ENCODE measurements around the gene IGFLR1.
"Not testable (repeated sequence)": the region's sequence is repeated elsewhere in the genome, so short reads cannot be mapped to it uniquely, and the experiment has no call there.

IGFLR1 gene

GRCh38 chr19:35739275-35740107, 2.8 kb downstream of the IGFLR1 start:
- no peak for DNase-seq (ENCODE audit: low spot score)

DNA sequence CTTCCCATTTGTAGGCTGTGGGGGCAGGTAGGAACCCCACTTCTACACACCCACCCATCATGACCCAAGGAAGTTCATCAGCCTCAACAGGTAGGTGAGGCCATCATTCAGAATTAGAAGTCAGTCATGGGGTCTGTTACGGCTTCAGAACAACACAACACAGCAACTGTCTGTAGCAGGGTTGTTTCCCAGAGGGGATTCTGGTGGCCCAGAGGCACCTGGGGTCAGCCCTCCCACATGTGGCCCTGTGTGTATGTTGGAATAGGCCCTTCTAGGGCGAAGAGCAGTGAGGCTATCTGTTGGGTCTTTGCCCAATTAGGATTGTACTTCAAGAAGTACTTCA, 3.4 kb downstream of the IGFLR1 start:
- DNase-seq (ENCODE audit: low spot score), result no peak

GRCh38 chr19:35738021-35738886, 4.0 kb downstream of the IGFLR1 start:
- no peak for DNase-seq (ENCODE audit: low spot score)

DNA sequence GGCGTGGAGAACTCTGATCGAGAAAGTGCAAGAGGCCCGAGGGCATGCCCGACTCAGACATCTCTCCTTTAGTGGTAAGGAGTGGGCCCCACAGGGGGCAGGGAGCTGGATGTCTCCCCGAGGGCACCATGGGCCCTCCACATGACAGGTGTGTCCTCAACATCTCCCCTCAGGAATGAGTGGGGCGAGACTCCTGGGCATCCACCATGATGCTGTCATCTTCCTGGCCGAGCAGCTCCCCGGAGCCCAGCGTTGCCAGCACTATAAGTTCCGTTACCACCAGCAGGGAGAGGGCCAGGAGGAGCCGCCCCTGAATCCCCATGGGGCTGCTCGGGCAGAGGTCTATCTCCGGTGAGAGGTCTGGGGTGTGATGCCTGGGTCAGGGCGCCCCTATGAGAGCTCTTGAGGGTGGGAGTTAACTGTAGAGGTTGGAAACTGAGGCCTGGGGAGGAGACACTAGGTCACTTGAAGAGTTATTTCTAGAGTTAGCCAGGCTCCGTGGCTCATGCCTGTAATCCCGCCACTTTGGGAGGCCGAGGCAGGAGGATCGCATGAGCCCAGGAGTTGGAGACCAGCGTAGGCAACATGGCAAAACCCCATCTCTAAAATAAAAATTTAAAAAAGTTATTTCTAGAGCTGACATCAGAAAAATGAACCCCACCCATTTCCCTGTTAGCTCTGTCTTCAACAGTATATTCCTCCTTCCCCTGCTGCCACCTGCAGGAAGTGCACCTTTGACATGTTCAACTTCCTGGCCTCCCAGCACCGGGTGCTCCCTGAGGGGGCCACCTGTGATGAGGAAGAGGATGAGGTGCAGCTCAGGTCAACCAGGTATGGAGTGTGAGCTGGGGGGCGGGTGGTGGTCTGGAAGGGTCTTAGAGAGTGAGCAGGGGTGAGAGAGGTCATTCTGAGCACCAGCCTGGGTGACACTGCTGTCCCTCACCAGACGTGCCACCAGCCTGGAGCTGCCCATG, 5.1 kb downstream of the IGFLR1 start:
- DNase-seq (ENCODE audit: low spot score), result no peak

GRCh38 chr19:35734889-35735288, 7.4 kb downstream of the IGFLR1 start:
- DNase-seq (ENCODE audit: low spot score), result no peak

DNA sequence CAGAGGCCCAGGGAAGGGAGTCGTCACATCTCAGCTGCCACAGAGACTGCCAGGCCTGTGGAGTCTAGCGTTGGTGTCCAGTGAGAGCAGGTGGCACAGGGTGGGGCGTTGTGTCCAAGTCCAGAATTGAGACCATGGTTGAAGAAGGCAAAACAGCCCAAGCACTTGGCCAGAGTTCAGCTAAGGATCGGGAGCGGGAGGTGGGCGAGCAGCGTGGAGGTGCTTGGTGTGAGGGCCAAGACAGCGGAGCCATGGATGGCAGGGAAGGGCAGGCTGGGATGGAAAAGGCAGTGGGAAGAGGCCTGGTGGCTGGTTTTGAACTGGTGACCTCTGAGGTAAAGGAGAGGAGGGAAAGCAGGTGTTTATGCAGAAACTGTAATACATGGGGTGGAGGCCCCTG, 8.0 kb downstream of the IGFLR1 start:
- no peak for DNase-seq (ENCODE audit: low spot score)

DNA sequence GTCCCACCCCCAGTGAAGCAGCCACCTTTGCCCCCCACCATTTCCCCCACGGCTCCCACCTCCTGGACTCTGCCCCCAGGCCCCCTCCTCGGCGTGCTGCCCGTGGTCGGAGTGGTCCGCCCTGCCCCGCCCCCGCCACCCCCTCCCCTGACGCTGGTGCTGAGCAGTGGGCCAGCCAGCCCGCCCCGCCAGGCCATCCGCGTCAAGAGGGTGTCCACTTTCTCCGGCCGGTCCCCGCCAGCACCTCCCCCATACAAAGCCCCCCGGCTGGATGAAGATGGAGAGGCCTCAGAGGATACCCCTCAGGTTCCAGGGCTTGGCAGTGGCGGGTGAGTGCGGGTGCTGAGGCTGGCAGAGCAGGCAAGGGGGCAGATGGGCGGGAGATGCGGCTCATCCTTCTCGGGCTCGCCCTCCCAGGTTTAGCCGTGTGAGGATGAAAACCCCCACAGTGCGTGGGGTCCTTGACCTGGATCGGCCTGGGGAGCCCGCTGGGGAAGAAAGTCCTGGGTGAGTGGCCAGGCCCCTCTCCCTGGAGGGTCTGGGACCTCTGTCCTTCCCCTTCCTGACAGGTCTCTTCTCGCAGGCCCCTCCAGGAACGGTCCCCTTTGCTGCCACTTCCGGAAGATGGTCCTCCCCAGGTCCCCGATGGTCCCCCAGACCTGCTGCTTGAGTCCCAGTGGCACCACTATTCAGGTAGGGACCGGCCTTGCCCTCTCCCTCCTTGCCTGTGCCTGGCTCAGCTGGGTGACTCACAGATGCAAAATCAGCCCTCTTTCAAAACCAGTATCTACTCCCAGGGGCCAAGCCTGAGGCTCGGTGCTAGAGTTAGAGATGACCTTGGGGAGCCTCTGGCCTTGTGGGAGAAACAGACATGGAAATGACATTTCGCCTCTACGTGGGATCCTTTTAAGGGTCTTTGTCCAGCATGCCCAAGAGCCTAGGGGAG, 8.8 kb downstream of the IGFLR1 start:
- no peak for DNase-seq (ENCODE audit: low spot score)

GRCh38 chr19:35732540-35733179, 9.6 kb downstream of the IGFLR1 start:
- no peak for DNase-seq (ENCODE audit: low spot score)

DNA sequence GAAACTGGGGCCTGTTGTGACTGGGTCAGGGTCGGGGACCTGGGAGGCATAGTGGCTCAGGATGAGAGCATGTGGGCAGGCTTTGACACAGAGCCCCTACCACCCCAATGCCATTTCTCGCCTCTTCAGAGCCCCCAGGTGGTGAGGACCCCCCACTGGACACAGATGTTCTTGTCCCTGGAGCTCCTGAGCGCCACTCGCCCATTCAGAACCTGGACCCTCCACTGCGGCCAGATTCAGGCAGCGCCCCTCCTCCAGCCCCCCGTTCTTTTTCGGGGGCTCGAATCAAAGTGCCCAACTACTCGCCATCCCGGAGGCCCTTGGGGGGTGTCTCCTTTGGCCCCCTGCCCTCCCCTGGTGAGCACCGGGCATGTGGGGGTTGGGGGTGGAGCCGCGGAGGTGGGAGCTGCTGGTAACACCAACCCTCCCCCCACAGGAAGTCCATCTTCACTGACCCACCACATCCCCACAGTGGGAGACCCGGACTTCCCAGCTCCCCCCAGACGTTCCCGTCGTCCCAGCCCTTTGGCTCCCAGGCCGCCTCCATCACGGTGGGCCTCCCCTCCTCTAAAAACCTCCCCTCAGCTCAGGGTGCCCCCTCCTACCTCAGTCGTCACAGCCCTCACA, 10.4 kb downstream of the IGFLR1 start:
- DNase-seq (ENCODE audit: low spot score), result no peak

- no peak for DNase-seq (ENCODE audit: low spot score)
Measured at GRCh38 chr19:35731353-35731752, 10.9 kb downstream of the IGFLR1 start.

GRCh38 chr19:35730326-35730725, 11.9 kb downstream of the IGFLR1 start:
- no peak for DNase-seq (ENCODE audit: low spot score)

DNA sequence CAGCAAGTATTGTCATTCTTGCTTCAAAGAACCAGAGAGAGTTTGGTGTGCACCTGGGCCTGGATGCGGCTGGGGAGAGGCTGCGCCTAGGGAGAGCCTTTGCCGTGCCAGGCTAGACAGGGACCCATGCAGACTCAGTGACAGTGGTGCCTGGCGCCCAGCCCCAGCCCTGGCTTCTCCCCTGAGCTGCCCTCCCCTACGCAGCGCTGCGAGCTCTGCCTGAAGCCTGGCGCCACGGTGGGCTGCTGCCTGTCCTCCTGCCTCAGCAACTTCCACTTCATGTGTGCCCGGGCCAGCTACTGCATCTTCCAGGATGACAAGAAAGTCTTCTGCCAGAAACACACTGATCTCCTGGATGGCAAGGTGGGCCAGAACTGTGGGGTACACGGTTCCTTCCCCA, 12.5 kb downstream of the IGFLR1 start:
- no peak for DNase-seq (ENCODE audit: low spot score)

DNA sequence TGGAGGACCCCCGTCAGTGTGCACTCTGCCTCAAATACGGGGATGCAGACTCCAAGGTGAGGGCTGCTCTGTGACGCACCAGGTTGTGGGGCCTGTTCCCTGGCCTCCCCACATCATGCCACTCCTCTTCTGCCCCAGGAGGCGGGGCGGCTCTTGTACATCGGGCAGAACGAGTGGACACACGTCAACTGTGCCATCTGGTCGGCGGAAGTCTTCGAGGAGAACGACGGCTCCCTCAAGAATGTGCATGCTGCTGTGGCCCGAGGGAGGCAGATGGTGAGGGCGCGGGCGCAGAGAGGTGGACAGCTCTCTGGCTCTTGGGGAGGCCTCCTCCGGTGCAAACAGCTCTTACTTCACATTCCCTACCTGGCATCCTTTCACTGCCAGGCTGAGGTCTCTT, 13.2 kb downstream of the IGFLR1 start:
- no peak for DNase-seq (ENCODE audit: low spot score)

- no peak for DNase-seq (ENCODE audit: low spot score)
Measured at GRCh38 chr19:35727956-35728706, 14.1 kb downstream of the IGFLR1 start.

GRCh38 chr19:35727053-35727955, 14.9 kb downstream of the IGFLR1 start:
- no peak for DNase-seq (ENCODE audit: low spot score)

- no peak for DNase-seq (ENCODE audit: low spot score)
Measured at GRCh38 chr19:35725216-35725861, 16.9 kb downstream of the IGFLR1 start.

DNA sequence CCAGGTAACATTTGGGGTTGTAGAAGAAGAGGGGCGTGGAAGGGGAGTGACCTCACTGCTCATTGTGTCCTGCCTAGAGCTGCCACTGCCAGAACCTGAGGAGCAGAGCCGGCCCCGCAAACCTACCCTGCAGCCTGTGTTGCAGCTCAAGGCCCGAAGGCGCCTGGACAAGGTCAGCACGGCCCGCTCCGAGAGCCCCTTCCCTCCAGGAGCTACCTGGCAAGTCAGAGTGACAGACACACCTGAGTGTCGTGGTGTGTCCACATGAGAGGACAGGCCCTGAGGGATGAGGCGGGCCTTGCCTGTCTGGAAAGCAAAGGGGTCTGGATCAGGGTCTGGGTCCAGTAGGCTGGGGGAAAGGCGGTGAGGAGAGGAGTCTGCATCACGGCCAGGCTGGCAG, 17.7 kb downstream of the IGFLR1 start:
- no peak for DNase-seq (ENCODE audit: low spot score)

DNA sequence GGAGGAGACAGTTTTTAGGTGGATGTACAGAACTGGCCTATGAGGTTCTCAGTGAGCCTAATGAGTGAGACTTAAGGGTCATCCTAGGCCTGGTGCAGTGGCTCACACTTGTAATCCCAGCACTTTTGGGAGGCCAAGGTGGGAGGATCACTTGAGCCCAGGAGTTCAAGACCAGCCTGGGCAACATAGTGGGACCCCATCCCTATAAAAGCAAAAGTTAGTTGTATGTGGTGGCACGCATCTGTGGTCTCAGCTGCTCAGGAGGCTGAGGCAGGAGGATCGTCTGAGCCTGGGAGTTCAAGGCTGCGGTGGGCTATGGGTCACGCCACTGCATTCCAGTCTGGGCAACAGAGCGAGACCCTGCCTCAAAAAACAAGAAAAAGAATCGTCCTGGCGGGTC, 18.1 kb downstream of the IGFLR1 start:
- not testable (repeated sequence) for DNase-seq (ENCODE audit: low spot score)
